MM.1S (cell line): ENCODE data around the gene C10orf90.

Experiments
- DNase-seq: peaks from one replicate; pipeline ENCODE4 v3.0.0-alpha.2; 2015
- H2AFZ ChIP-seq: fragments of 300-600 bp; sonication (generic); 2 replicates; pipeline ENCODE4 v1.6.0; 2016; ENCODE audit warnings: antibody characterized with exemption, low read length
- H3F3A ChIP-seq: fragments of 300-600 bp; sonication (generic); 2 replicates; pipeline ENCODE4 v1.6.1; 2016; ENCODE audit warnings: mild to moderate bottlenecking, antibody characterized with exemption, low read length, moderate library complexity, mixed read lengths; ENCODE audit not compliant: insufficient read depth
- H3K27ac ChIP-seq: fragments of 300-600 bp; sonication (generic); 2 replicates; pipeline ENCODE4 v1.5.1; 2016; ENCODE audit warnings: mild to moderate bottlenecking, low read length
- H3K27me3 ChIP-seq: fragments of 300-600 bp; sonication (generic); replicated peaks from 2 replicates; pipeline ENCODE4 v1.6.0; 2016; ENCODE audit warnings: low read length; ENCODE audit not compliant: insufficient read depth
- H3K36me3 ChIP-seq: fragments of 300-600 bp; sonication (generic); replicated peaks from 2 replicates; pipeline ENCODE4 v1.6.1; 2016; ENCODE audit warnings: mild to moderate bottlenecking, low read length, mixed read lengths; ENCODE audit not compliant: insufficient read depth
- H3K4me1 ChIP-seq: fragments of 300-600 bp; sonication (generic); 2 replicates; pipeline ENCODE4 v1.6.1; 2016; ENCODE audit warnings: low read length, mixed read lengths
- H3K4me2 ChIP-seq: fragments of 300-600 bp; sonication (generic); 2 replicates; pipeline ENCODE4 v1.6.0; 2016; ENCODE audit warnings: low read depth, low read length
- H3K4me3 ChIP-seq: fragments of 300-600 bp; sonication (generic); 2 replicates; pipeline ENCODE4 v1.5.1; 2016; ENCODE audit warnings: low read length, mixed read lengths
- H3K79me2 ChIP-seq: fragments of 300-600 bp; sonication (generic); 2 replicates; pipeline ENCODE4 v1.6.1; 2016; ENCODE audit warnings: mixed run types, low read length, mixed read lengths
- H3K9ac ChIP-seq: fragments of 300-600 bp; sonication (generic); 2 replicates; pipeline ENCODE4 v1.6.1; 2016; ENCODE audit warnings: low read length, mixed read lengths
- H3K9me2 ChIP-seq: fragments of 300-600 bp; sonication (generic); replicated peaks from 2 replicates; pipeline ENCODE4 v1.6.1; 2016; ENCODE audit warnings: mild to moderate bottlenecking, low read length, mixed read lengths; ENCODE audit not compliant: insufficient read depth
- H3K9me3 ChIP-seq: fragments of 300-600 bp; sonication (generic); replicated peaks from 2 replicates; pipeline ENCODE4 v1.6.1; 2016; ENCODE audit warnings: mild to moderate bottlenecking, low read length, mixed read lengths; ENCODE audit not compliant: insufficient read depth
- H4K20me1 ChIP-seq: fragments of 300-600 bp; sonication (generic); 2 replicates; pipeline ENCODE4 v1.6.1; 2016; ENCODE audit warnings: mild to moderate bottlenecking, low read length, moderate library complexity, mixed read lengths; ENCODE audit not compliant: insufficient read depth
- CTCF ChIP-seq: fragments of 300-600 bp; sonication (generic); IDR thresholded peaks from 2 replicates; pipeline ENCODE4 v1.5.1; 2016; ENCODE audit warnings: antibody characterized with exemption, low read length, mixed read lengths
- EZH2 ChIP-seq: fragments of 300-600 bp; sonication (generic); optimal IDR thresholded peaks from 2 replicates; pipeline ENCODE3; 2017; ENCODE audit warnings: low read depth, mild to moderate bottlenecking, antibody characterized with exemption, low read length, mixed read lengths
- EZH2phosphoT487 ChIP-seq: fragments of 300-600 bp; sonication (generic); IDR thresholded peaks from 2 replicates; pipeline ENCODE4 v1.6.1; 2018; ENCODE audit warnings: antibody characterized with exemption, low read length

C10orf90 gene

GRCh38 chr10:126463286-126463685 is 207.2 kb downstream of the C10orf90 start:
- Histone ChIP-seq H3K27ac (no peak overlapping the region), H3K4me1 (no peaks in the 10 kb centered on the region), H3K27me3 (no peaks in the 10 kb centered on the region), H3K79me2 (no peaks in the 10 kb centered on the region), H3K36me3 (no peaks in the 10 kb centered on the region), H3K9me3 (no peaks in the 10 kb centered on the region), H3K4me3 (no peak overlapping the region), H2AFZ (no peak overlapping the region), H3K9me2 (no peaks in the 10 kb centered on the region), H4K20me1 (no peaks in the 10 kb centered on the region), H3K9ac (no peak overlapping the region), H3K4me2 (no peak overlapping the region), H3F3A (no peaks in the 10 kb centered on the region)
- no peak for TF ChIP-seq CTCF
- TF ChIP-seq EZH2: no peak
- TF ChIP-seq EZH2phosphoT487: no peak
- no peak for DNase-seq

- Histone ChIP-seq H3K9me2 (no peaks in the 10 kb centered on the region), H3F3A (no peaks in the 10 kb centered on the region), H3K4me2 (no peak overlapping the region), H3K4me3 (no peak overlapping the region), H3K79me2 (no peaks in the 10 kb centered on the region), H3K9ac (no peak overlapping the region), H3K27me3 (no peaks in the 10 kb centered on the region), H3K4me1 (no peaks in the 10 kb centered on the region), H2AFZ (no peak overlapping the region), H3K9me3 (no peaks in the 10 kb centered on the region), H3K27ac (no peak overlapping the region), H3K36me3 (no peaks in the 10 kb centered on the region), H4K20me1 (no peaks in the 10 kb centered on the region)
- no peak for DNase-seq
- no peak for TF ChIP-seq EZH2
- TF ChIP-seq EZH2phosphoT487: no peak
- TF ChIP-seq CTCF: no peak
Measured at GRCh38 chr10:126461289-126461940, 209.1 kb downstream of the C10orf90 start.

- TF ChIP-seq EZH2 (no peak), CTCF (no peak), EZH2phosphoT487 (no peak)
- Histone ChIP-seq H3K36me3 (no peaks in the 10 kb centered on the region), H2AFZ (no peak overlapping the region), H3K9me3 (no peaks in the 10 kb centered on the region), H3K27ac (no peak overlapping the region), H3F3A (no peaks in the 10 kb centered on the region), H3K4me1 (no peaks in the 10 kb centered on the region), H3K79me2 (no peaks in the 10 kb centered on the region), H3K27me3 (no peaks in the 10 kb centered on the region), H3K4me3 (no peak overlapping the region), H3K9me2 (no peaks in the 10 kb centered on the region), H3K4me2 (no peak overlapping the region), H4K20me1 (no peaks in the 10 kb centered on the region), H3K9ac (no peak overlapping the region)
- DNase-seq: no peak
Measured at GRCh38 chr10:126459878-126460481, 210.5 kb downstream of the C10orf90 start.
